BLaER1 treated with 17β-estradiol and CSF1 and Interleukin-3, amounts not matched to agents 10 nM and 100 nM (cell line): ENCODE results near the gene DDIT4.
"Not testable (repeated sequence)": the region's sequence is repeated elsewhere in the genome, so short reads cannot be mapped to it uniquely, and the experiment has no call there.

Experiments used
- H3K27ac ChIP-seq, 11 experiments: shearing (Covaris generic); formaldehyde crosslinking; 2 replicates each; pipeline ENCODE4 v1.8.1; 2022
- H3K27me3 ChIP-seq, 11 experiments: shearing (Covaris generic); formaldehyde crosslinking; 2 replicates each; pipeline ENCODE4 v1.8.1; 2022
- H3K36me3 ChIP-seq, 11 experiments: shearing (Covaris generic); formaldehyde crosslinking; 2 replicates each; pipeline ENCODE4 v1.8.1; 2022
- H3K4me1 ChIP-seq, 10 experiments: shearing (Covaris generic); formaldehyde crosslinking; 2 replicates each; pipeline ENCODE4 v1.8.1; 2022
- H3K4me2 ChIP-seq, 11 experiments: shearing (Covaris generic); formaldehyde crosslinking; 2 replicates each; pipeline ENCODE4 v1.8.1; 2022
- H3K4me3 ChIP-seq, 10 experiments: shearing (Covaris generic); formaldehyde crosslinking; 2 replicates each; pipeline ENCODE4 v1.8.1; 2022
- H3K9ac ChIP-seq, 11 experiments: shearing (Covaris generic); formaldehyde crosslinking; 2 replicates each; pipeline ENCODE4 v1.8.1; 2022
- H3K9me3 ChIP-seq, 11 experiments: shearing (Covaris generic); formaldehyde crosslinking; replicated peaks in 1 of 11; 2 replicates each; pipeline ENCODE4 v1.8.1; 2022
- H4K20me1 ChIP-seq, 11 experiments: shearing (Covaris generic); formaldehyde crosslinking; 2 replicates each; pipeline ENCODE4 v1.8.1; 2022
- Cebpa-rat ChIP-seq, 11 experiments: shearing (Covaris generic); IDR thresholded peaks; 2 replicates each; pipeline ENCODE4 v1.8.1; 2022

DDIT4 gene

GRCh38 chr10:72261784-72262404 lies 11.8 kb upstream of the DDIT4 start:
- H3K4me1 ChIP-seq: peaks cover 74 to 97% (median 92%) of the 10 kb centered on the region in 10 experiments
- H3K4me3 ChIP-seq: peak overlapping the region; percentile 50 to 73 (median 61); a peak in 14 of 20 replicates
- H3K9ac ChIP-seq: peak overlapping the region; percentile 72 to 85 (median 79); a peak in 21 of 22 replicates
- H4K20me1 ChIP-seq: no peaks in the 10 kb centered on the region
- H3K9me3 ChIP-seq: no peaks in the 10 kb centered on the region
- H3K27me3 ChIP-seq: no peaks in the 10 kb centered on the region
- H3K27ac ChIP-seq: peak overlapping the region; percentile 77 to 95 (median 85); a peak in 19 of 22 replicates
- no peaks in the 10 kb centered on the region for H3K36me3 ChIP-seq
- no peak for TF ChIP-seq Cebpa-rat (IDR thresholded peaks at IDR 0.05)
- H3K4me2 ChIP-seq: peak overlapping the region; percentile 73 to 97 (median 92)

- Histone ChIP-seq H4K20me1 (no peaks in the 10 kb centered on the region), H3K9me3 (no peaks in the 10 kb centered on the region), H3K4me1 (peaks cover 56 to 95% (median 89%) of the 10 kb centered on the region in 10 experiments), H3K4me2 (peak overlapping the region; percentile 40 to 95 (median 81)), H3K36me3 (no peaks in the 10 kb centered on the region), H3K4me3 (no peak overlapping the region), H3K27me3 (no peaks in the 10 kb centered on the region), H3K27ac (peak overlapping the region in 1 of 11 experiments; percentile 23; a peak in 3 of 22 replicates), H3K9ac (peak overlapping the region in 1 of 11 experiments; percentile 36; a peak in 3 of 22 replicates)
- TF ChIP-seq Cebpa-rat (IDR thresholded peaks at IDR 0.05): no peak
These were observed 10.0 kb upstream of the DDIT4 start for GRCh38 chr10:72263613-72264241.

GRCh38 chr10:72264536-72264935 lies 9.2 kb upstream of the DDIT4 start:
- no peaks in the 10 kb centered on the region for H3K36me3 ChIP-seq
- no peak for TF ChIP-seq Cebpa-rat (IDR thresholded peaks at IDR 0.05)
- H3K9me3 ChIP-seq: no peaks in the 10 kb centered on the region
- no peak overlapping the region for H3K9ac ChIP-seq
- H3K4me1 ChIP-seq: peaks cover 48 to 95% (median 83%) of the 10 kb centered on the region in 10 experiments
- H3K4me3 ChIP-seq: no peak overlapping the region
- no peaks in the 10 kb centered on the region for H3K27me3 ChIP-seq
- no peak overlapping the region for H3K27ac ChIP-seq
- H4K20me1 ChIP-seq: no peaks in the 10 kb centered on the region
- H3K4me2 ChIP-seq: peak overlapping the region in 10 of 11 experiments; percentile 27 to 94 (median 80); a peak in 15 of 22 replicates

GRCh38 chr10:72265508-72265907 lies 8.2 kb upstream of the DDIT4 start:
- Histone ChIP-seq H3K27me3 (no peaks in the 10 kb centered on the region), H3K4me1 (peaks cover 40 to 91% (median 77%) of the 10 kb centered on the region in 10 experiments), H3K36me3 (no peaks in the 10 kb centered on the region), H3K4me2 (peak overlapping the region in 9 of 11 experiments; percentile 2 to 94 (median 41); a peak in 8 of 22 replicates), H3K27ac (peak overlapping the region in 2 of 11 experiments; percentile 14 to 22; a peak in 2 of 22 replicates), H3K9me3 (no peaks in the 10 kb centered on the region), H3K4me3 (no peak overlapping the region), H4K20me1 (no peaks in the 10 kb centered on the region), H3K9ac (peak overlapping the region in 2 of 11 experiments; percentile 8 to 13; a peak in 3 of 22 replicates)
- TF ChIP-seq Cebpa-rat (IDR thresholded peaks at IDR 0.05): no peak

GRCh38 chr10:72265990-72266865 lies 7.5 kb upstream of the DDIT4 start:
- Histone ChIP-seq H3K36me3 (no peaks in the 10 kb centered on the region), H3K4me1 (peaks cover 43 to 93% (median 78%) of the 10 kb centered on the region in 10 experiments), H3K4me3 (no peak overlapping the region), H3K27me3 (no peaks in the 10 kb centered on the region), H3K27ac (peak overlapping the region in 2 of 11 experiments; percentile 14 to 22; a peak in 2 of 22 replicates), H3K9me3 (no peaks in the 10 kb centered on the region), H3K9ac (peak overlapping the region in 1 of 11 experiments; percentile 8; a peak in 1 of 22 replicates), H4K20me1 (no peaks in the 10 kb centered on the region), H3K4me2 (peak overlapping the region in 8 of 11 experiments; percentile 2 to 94 (median 40); a peak in 8 of 22 replicates)
- no peak for TF ChIP-seq Cebpa-rat (IDR thresholded peaks at IDR 0.05)

GRCh38 chr10:72267381-72267780 lies 6.3 kb upstream of the DDIT4 start:
- peak overlapping the region in 6 of 11 experiments; percentile 2 to 26 (median 16); a peak in 5 of 22 replicates for H3K4me2 ChIP-seq
- H3K4me1 ChIP-seq: peaks cover 43 to 91% (median 78%) of the 10 kb centered on the region in 10 experiments
- TF ChIP-seq Cebpa-rat (IDR thresholded peaks at IDR 0.05): no peak
- no peak overlapping the region for H3K27ac ChIP-seq
- no peaks in the 10 kb centered on the region for H3K36me3 ChIP-seq
- no peaks in the 10 kb centered on the region for H3K9me3 ChIP-seq
- no peaks in the 10 kb centered on the region for H4K20me1 ChIP-seq
- no peak overlapping the region for H3K9ac ChIP-seq
- H3K4me3 ChIP-seq: no peak overlapping the region
- no peaks in the 10 kb centered on the region for H3K27me3 ChIP-seq

- no peaks in the 10 kb centered on the region for H3K27me3 ChIP-seq
- no peaks in the 10 kb centered on the region for H4K20me1 ChIP-seq
- no peaks in the 10 kb centered on the region for H3K36me3 ChIP-seq
- peak overlapping the region in 5 of 11 experiments; percentile 2 to 26 (median 18); a peak in 4 of 22 replicates for H3K4me2 ChIP-seq
- H3K9ac ChIP-seq: no peak overlapping the region
- peaks cover 41 to 91% (median 76%) of the 10 kb centered on the region in 10 experiments for H3K4me1 ChIP-seq
- no peak for TF ChIP-seq Cebpa-rat (IDR thresholded peaks at IDR 0.05)
- H3K4me3 ChIP-seq: no peak overlapping the region
- H3K27ac ChIP-seq: no peak overlapping the region
- H3K9me3 ChIP-seq: no peaks in the 10 kb centered on the region
These were observed 5.8 kb upstream of the DDIT4 start for GRCh38 chr10:72267819-72268399.

- not testable (repeated sequence) for H3K27me3 ChIP-seq, H4K20me1 ChIP-seq, H3K27ac ChIP-seq, H3K4me3 ChIP-seq, H3K9ac ChIP-seq, H3K9me3 ChIP-seq, H3K36me3 ChIP-seq
- peak in 1 of 11 experiments; percentile 33; a peak in 1 of 22 replicates for TF ChIP-seq Cebpa-rat (IDR thresholded peaks at IDR 0.05)
- peak overlapping the region in 9 of 11 experiments; percentile 24 to 49 (median 34); a peak in 13 of 22 replicates for H3K4me2 ChIP-seq
- H3K4me1 ChIP-seq: peaks cover 34 to 88% (median 69%) of the 10 kb centered on the region in 10 experiments
These were observed 5.1 kb upstream of the DDIT4 start for GRCh38 chr10:72268475-72269200.
